Dedifferentiated amniotic fluid mesenchymal stem cell (primary cell): Measurements from ENCODE around the gene ADAMTS2.
A peak's percentile ranks its signal among the peaks of the same experiment; 100 is the strongest.

Source experiments
- DNase-seq: peaks from one replicate; pipeline ENCODE4 v3.0.0-alpha.2; 2016; ENCODE audit errors: extremely low spot score

ADAMTS2 gene

DNA sequence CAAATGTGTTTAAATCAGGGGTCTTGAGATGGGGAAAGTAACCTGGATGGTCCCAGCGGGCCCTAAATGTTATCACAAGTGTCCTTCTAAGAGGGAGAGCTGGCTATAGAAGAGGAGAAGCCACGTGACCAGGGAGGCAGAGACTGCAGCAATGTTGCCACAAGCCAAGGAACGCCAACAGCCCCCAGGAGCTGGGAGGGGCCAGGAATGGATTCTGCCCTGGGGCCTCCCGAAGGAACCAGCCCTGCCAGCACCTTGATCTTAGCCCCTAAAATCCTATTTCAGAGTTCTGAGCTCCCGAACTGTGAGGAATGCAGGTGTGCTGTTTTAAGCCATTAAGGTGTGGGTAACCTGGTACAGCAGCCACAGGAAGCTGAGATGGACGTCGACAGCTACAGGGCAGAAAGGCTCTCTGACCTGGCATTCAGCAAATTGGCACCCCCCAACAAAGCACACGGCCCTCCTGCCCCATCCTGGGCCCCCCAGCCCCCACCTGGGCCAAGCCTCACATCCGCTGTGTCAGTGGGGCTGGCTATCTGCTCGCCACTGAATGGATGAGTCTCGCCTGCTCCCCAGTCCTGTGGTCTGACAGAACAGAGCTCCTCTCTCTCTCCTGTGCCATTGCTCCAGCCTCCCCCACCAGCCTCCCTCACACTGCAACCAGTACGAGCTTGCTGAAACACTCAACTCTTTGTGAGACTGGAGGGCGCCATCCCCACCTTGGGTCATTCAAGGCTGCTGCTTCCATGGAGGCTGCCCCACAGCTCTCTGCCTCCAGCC is 78.8 kb downstream of the ADAMTS2 start:
- no peak for DNase-seq

DNA sequence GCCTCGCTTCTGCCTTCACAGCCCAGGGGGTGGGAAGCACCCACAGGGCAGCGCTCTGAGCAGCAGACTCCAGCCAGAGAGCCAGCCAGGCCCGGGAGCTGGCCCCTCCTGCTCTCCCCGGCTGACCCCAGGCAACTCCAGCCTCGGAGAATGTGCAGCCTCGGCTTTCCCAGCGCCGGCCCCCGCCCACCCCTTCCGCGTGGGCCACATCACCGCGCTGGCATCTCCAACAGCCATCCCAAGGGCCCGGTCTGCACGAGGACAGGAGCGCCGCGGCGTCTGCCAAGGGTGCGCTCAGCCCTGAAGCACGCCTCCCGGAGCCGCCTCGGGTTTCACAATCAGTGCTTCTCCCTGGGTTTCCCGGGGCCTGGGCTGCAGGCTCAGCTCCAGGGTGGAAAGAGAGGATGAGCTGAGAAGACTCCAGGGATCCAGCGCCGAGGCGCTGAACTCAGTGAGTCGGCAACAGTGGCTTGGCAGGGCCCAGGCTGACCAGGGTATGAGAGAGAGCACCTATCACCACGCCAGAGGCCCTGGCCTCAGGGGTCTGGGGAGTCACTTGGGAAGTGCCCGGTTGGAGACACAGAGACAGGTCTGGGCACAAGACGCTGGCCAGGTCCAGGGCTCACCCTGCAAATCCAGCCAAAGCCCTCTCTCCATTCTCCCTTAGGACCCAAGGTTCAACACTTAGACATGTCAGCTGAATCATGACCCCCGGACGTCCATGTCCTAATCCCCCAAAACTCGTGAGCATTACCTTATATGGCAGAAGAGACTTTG is 79.6 kb downstream of the ADAMTS2 start:
- DNase-seq: peak; percentile 98

DNA sequence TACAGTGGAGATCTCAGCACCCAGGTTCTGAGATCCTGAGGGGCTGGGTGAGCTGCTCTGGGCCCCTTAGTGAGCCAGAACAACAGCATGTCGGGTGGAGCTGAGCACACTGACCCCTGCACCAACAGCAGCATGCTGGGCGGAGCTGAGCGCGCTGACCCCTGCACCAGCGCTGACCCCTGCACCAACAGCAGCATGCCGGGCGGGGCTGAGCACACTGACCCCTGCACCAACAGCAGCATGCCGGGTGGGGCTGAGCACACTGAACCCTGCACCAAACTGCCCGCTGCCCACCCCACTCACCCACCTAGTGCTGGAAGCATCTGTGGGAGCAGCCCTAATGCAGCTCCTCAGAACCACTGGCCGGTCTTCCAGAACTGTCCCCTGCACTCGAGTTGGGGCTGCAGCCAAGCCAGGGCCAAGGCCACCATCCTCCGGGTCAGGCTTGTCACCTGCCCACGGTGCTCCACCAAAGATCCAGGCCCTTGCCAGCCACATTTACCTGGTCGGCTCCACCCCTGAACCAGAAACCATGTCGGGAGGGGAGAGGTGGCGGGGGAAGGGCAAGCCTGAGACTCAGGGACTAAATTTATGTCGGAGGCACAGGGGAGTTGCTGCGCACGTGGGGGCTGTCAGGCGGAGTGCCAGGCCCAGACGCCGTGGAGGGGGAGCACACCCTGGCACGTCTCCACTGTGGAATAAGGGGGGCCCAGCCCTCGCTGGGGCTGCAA is 80.3 kb downstream of the ADAMTS2 start:
- no peak for DNase-seq

DNA sequence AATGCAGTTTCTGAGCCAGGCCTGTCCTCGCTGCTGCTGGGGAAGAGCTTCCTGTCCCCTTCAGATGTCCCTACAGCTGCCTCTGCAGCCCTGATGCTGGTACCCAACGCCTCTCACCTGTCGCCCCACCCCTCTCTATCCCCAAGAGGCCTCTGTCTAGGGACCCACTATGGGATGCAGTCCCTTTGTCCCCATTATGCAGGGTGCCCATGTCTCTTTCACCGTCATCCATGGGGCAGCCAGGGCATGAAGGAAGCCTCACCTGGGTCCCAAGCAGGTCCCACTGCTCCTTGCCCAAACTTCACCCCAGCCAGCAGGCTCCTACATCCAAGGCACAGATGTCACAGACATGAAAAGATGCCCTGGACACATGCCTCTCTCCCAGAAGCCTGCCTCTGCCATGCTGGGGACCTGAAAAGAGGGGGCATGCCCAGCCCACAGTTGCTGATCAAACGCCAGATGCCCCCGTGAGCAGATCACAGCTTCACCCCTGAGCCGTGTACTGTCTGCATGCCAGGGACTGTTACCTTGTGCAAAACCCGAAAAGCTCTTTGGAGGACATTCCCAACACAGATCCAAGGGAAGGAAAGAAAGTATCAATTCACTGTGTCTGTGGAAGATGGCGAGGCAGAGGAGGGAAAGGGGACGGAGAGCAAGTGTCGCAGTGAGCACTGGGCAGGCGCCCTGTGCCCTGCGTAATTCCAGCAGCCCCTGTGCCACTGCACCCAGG is 81.0 kb downstream of the ADAMTS2 start:
- DNase-seq: no peak

DNA sequence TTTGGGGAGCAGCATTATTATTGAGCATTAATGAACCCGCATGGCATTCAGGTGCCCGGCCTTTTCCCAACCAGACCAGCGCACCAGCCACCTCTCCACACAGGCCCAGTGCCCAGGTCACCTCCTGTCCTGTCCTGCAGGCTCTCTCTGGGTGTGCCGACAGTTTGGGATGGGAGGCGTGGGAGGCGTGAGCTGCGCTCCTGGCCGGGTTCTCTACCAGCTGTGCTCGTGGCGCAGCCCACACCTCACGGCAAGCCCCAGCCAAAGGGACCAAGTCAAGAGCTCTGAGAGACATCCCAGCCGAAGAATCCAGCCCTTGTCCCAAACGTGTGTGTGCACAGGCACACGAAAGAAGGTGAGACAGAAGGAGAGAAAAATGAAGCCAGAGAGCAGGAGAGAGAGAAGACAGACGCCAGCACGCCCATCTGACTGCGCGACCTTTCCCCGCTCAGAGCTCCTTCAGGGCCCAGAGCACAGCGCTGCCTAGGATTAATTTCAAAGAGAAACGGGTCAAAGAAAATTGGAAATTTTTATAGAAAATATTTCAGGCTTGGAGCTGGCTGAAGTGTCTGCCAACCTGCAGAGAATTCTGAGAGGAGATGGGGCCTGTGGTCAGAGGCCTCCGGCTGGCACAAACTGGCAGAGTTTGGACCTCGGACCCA is 81.7 kb downstream of the ADAMTS2 start:
- DNase-seq: no peak

DNA sequence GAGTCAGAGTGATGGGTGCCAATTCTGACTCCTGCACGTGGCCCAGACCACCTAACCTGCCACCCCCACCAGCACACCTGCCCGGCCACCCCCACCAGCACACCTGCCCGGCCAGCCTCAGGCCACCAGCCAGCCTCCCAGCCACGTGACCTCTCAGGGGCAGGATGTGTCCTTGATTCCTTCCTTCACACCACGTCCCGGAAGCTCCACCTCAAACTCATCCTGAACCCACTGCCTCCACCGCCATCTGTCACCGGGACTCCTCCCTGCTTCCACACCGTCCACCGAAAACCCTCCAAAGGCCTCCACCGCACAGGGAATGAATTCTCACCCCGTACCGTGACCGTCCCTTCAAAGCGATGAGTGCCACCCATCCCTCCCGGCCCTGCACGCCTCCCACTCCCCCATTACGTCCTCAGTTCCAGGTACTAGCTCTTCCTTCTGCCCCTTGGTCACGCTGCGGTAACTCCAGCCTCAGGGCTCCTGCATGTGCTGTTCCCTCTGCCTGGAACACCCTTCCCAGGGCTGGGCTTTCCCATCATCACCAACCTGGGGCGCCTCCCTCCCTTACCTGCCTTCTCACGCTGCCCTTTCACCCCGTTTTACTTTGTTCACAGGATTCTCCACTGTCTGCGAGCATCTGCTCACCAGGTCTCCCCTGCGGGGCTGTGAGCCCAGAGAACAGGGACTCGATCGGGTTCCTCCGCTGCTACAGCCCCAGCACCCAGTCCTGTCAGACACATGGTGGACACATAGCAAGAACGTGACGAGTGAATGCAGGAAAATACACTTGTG is 82.9 kb downstream of the ADAMTS2 start:
- DNase-seq: no peak

DNA sequence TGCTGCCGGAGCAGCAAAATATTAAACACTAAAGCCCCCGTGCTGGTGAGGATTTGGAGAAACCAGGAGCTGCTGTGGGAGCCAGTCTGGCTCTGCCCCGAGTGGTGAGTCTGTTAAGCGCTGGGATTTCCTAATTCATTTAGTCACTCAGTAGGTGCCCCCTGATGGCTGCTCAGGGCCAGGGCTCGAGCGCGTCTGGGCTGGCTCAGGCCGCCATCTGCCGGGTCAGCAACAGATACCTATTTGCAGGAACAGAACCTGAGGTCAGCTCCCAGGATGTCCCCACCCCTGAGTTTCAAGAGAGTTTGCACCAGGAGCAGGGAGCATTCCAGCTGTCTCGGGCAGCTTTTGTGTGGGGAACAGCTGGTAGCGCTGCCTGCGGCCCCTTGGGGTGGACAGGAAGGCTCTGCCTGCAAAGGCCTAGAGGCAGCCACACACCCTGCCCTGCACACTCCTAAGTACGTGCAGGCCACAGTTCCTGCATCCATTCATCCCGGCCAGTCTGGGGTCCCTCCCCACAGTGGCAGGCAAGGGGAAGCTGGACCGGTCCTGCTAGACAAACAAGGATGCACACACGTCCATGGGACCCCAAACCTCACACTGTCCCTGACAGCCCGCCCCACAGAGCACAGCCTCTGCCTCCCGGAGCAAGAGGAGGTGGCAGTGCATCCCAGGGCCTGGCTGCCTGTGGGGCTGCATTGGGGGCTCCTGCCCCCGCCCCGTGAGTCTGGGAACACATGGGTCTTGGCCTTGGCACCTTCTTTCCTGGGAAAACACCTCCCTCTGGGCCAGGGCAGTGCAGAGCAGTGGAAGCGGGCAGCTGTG is 83.7 kb downstream of the ADAMTS2 start:
- DNase-seq: no peak

DNA sequence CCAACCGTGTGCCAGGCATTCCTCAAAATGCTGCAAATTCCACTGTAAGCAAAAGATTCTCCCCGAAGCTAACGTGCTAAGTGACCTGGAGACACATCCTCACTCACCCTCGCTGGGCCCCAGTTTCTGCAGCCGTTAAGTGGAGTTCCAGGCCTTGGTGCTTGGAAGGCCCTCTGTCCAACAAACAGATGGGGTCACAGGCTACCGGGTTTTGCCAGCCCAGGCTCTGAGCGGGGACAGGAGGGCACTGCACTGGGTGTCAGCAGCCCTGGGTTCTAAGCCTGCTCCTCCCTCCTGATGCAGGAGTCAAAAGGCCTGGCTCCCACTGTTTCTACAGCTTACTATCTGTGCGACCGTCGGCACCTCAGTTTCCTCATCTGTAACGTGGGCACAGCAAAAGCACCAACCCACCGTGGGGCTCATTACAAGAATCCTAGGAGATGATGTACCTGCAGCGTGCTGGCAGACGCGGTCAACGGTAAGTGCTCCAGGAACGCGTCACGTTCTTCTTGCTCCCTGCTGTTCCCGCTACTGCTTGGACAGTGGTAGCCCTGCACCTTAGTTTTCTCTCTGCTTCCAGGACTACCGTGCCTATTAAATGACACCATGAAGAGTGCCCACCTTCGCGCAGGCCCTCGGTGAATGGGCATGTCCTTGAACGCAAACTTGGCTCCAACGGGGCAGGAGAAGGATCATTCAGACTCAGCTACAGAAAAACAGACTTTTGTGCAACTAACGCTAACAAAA is 84.8 kb downstream of the ADAMTS2 start:
- DNase-seq: no peak

DNA sequence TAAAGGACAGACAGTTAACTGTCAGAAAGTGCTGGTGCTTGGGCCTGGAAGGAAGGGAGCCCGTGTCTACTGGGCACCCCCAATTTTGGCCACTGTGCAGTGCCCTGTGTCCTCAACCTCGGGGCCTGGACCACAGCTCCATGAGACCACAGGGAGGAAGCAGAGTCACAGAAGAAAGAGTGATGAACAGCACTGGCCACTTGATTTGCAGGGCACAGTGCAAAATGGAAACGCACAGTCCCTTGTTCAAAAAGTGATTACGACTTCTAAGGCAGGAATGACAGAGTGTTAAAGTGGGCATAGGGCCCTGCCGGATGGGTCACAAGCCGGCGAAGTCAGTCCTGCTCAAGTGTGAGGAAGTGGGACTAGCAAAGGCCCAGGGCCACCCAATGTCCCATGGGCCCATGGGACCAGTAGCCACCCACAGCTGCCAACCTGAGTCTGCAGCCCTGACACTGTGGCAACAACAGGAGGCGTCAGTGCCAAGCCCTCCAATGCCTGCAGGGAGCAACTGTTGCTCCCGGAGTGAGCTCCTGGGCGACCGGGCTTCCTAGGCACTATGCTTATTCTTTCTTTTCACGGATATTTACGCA is 85.4 kb downstream of the ADAMTS2 start:
- DNase-seq: no peak

DNA sequence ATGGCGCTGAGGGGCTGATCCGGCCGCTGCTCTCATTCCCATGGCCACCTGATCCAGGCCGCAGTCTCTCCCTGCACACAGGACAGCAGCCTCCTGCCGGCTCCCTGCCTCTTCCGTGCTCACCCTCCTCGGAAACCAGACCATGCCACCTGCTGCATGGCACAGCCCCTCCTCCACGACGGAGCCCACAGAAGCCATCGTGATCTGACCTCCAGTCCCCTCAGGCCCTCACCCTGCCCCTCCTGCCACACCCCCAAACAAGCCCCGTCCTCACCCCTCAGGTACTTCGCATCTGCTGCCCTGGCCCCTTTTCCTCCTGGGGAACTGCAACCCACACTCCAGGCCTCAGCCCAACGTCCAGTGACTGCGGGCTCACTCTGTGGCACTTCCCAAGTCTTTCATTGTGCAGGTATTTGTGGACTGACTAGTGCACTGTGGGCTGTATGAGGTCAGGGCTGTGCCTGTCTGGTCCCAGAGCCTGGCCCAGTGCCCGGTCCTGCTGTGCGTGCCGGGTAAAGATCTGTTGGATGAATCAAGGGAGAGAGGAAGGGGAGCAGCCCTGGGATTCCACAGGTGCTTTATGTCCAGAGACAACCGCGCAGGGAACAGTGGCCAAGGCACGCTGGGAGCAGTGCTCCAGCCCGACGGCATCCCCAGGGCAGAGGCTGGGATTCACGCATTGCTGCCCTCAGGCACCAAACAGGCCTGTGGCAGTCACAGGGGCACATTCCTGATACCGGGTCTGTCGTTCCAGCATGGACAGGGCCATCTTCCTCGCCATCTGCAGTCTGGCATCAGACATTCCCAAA is 86.1 kb downstream of the ADAMTS2 start:
- no peak for DNase-seq

DNA sequence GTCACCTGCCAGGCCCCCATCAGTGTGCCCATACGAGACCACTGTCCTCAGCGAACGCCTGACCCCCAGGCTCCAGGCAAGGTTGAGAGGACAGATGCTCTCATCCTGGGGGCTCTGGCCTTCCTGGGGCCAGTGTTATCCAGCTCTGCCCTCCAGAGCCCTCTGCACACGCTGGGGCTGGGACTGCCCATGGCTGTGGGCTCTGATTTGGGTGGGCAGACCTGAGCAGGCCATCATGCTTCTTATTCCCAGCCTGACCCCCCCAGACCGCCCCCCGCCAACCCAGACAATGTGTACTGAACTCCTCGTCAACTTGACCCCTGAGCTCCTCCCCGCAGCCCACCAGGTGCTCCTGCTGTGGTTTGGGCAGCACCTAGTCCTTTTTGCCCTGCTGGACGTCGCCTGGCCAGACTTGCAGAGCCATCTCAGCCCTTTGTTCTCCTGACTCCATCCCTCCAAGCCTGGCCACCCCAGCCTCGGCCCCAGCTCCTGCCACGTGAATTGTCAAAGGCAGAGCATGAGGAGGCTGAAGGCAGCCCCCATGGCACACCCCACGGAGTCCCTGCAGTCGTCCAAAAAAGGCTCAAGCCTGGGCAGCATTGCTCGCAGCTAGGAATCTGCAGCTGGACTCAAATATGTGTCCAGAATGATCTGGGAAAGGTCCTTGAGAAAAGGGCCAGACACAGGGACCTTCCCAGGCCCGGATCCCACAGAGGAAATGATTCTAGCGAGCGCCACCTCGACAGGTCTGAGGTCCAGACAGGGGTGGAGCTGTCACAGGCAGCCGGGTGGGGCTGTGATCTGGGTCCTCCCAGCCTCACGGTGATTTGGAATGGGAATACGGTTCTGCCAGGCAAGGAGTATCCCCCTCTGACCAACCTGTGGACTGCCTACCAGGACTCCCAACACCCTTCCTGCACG is 87.0 kb downstream of the ADAMTS2 start:
- DNase-seq: no peak

DNA sequence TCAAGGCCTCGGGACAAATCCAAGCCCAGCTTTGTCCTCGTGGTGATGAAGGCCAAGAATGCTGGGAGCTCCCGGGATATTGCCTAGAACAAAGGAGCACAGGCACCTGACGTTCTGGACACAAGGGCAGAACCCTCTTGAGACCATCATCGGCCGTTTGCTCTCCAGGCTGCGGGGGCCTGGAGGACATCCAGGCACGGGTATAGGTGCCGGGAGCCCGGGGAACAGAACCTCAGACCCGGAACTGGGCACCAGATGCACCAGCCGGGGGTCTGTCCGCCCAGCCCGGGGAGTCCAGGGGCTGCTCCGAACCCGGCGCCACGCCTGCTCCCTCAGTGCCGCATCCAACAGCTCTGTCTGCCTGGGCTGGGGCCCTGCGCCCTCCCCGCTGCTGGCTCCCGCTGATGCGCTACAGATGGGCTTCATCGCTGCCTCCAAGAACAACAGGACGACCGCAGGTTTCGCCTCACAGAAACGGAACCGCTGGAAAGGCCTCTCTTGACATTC is 88.0 kb downstream of the ADAMTS2 start:
- no peak for DNase-seq

DNA sequence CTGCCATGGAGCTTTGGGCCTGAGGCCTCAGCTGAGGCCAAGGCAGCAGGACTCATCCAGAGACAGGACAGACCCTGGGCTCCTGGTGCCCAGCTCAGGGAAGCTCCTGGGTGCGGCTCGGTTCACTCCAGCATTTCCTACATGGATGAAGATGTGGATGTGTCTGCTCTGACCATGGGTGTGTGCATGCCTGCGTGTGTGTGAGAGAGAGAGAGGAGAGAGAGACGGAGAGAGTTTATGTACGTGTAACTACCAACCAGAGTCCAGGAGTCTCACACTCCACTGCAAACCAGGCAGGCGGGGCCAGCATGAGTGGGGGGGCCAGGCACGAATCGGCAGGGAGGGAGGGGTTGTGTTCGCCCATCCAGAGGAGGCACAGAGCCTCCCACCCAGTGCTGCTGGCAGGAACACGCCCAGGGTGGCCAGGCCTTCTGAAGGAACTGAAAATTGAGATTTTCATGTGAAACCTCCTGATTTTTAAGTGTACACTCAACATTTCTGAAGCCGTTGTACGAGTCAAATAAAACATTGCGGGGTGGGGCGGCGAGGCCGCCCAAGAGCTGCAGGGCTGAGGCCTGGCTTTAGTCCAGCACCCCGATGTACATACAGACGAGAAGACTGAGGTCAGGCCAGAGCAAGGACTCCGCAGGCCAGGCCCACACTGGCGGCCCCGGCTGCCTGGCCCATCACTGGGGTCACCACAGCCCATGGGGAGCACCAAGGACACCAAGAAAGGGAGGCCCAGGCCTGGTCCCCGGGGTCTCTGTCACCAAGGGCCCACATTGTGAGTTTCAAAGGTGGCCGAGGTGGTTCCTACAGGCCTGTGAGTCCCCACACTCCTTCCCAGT is 88.7 kb downstream of the ADAMTS2 start:
- DNase-seq: no peak

DNA sequence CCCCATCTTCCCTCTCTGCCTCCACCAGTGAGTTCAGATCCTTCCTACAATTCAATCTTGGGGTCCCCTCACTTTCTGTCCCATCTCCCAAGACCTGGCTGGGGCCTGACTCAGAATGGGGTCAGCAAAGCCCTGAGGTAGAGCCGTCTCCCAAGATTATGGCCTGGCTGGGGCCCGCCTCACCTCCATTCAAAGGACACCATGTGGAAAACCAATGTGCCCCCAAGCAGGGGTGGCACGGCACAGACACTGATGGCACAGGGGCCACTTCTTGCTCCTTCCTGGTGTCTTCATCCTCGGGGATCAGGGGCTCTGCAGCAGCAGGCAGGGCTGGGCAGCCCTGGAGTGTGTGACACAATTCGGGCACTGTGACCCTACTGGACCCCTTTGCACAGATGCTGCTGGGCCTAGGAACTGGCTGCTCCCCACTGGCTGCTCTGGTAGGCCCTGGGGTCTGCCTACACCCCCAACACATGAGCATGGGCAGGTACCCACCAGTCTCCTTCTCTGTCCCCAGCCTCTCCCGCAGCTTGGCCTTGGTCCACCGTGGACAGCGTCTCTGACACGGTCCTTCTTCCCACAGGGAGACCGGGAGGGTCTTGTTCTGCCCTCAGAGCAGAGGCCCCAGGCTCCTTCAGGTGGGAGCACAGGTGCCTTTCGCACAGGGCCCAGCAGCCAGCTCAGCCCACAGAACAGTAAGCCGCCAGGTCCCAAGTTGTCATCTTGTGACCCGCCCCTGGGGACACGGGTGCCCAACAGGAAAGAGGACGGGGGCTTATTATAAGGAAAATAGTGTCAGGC is 89.5 kb downstream of the ADAMTS2 start:
- no peak for DNase-seq
